ENCODE data around the gene HBG2.
"Not testable (repeated sequence)": the region's sequence is repeated elsewhere in the genome, so short reads cannot be mapped to it uniquely, and the experiment has no call there.

The HBG2 gene

DNA sequence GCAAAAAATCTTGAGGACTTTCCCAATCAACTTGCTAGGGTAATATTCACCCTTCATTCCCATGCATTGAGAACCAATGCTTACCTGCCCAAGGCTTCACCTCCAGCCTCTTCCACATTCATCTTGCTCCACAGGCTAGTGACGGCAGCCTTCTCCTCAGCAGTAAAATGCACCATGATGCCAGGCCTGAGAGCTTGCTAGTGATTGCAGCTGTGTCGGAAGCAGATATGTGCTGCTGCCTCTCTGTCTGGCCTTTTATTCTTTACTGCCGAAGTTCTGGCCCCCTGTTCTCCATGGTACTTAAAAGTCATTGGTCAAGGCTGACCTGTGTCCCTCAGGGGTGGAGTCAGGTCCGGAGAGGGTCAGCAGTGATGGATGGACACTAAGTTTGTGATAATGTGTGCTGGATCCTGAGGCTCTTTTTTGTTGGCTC is 15.2 kb upstream of the HBG2 start, which contains the start of gene HBE1:
HBE1 (minus strand) TSS at position 231 of the 433 bp plus-strand sequence; CDS start at position 176, 55 bp downstream.
- H3K27ac Mint-ChIP-seq: no peak within 1 kb of the TSS
- H3K36me3 Mint-ChIP-seq (ENCODE audit: low read depth): no peaks in the 10 kb centered on the region
- H3K4me3 Mint-ChIP-seq: no peak within 1 kb of the TSS
- no peaks in the 10 kb centered on the region for H3K4me1 Mint-ChIP-seq (ENCODE audit: low read depth)
- peaks cover 4% of the 10 kb centered on the region for H3K27me3 Mint-ChIP-seq
- no peaks in the 10 kb centered on the region for H3K9me3 Mint-ChIP-seq

GRCh38 chr11:5267033-5267563 is 12.5 kb upstream of the HBG2 start:
- H3K27ac Mint-ChIP-seq: no peak overlapping the region
- no peaks in the 10 kb centered on the region for H3K4me1 Mint-ChIP-seq (ENCODE audit: low read depth)
- H3K4me3 Mint-ChIP-seq: no peak overlapping the region
- peaks cover 4% of the 10 kb centered on the region for H3K27me3 Mint-ChIP-seq
- no peaks in the 10 kb centered on the region for H3K36me3 Mint-ChIP-seq (ENCODE audit: low read depth)
- no peaks in the 10 kb centered on the region for H3K9me3 Mint-ChIP-seq

DNA sequence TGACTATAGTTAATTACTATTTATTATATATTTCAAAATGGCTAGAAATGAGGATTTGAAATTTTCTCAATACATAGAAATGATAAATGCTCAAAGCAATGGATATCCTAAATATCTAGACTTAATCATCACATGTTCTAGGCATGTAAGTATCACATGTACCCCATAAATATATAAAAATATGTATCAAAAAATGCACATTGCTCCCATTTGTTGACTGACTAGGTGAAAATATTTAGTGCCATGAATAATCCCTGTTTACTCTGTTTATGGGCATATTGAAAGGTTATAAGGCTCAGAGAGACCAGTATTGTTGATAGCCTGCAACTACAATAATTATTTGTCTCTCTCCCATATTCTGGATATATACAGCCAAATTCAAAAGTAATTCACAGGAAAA is 12.0 kb upstream of the HBG2 start:
- Mint-ChIP-seq H3K4me1 (ENCODE audit: low read depth) (no peaks in the 10 kb centered on the region), H3K36me3 (ENCODE audit: low read depth) (no peaks in the 10 kb centered on the region), H3K9me3 (no peaks in the 10 kb centered on the region), H3K27me3 (peaks cover 4% of the 10 kb centered on the region), H3K4me3 (no peak overlapping the region), H3K27ac (no peak overlapping the region)

DNA sequence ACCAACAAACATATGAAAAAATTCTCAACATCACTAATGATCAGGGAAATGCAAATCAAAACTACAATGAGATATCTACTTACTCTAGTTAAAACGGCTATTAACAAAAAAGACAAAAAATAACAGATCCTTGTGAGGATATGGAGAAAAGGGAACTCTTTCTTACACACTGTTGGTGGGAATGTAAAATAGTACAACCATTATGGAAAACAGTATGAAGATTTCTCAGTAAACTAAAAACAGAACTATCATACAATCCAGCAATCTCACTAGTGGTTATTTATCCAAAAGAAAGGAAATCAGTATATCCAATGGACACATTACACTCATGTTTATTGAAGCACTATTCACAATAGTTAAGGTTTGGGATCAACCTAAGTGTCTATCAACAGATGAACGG is 11.3 kb upstream of the HBG2 start:
- Mint-ChIP-seq H3K27me3 (peaks cover 4% of the 10 kb centered on the region), H3K9me3 (no peaks in the 10 kb centered on the region), H3K27ac (no peak overlapping the region), H3K4me3 (no peak overlapping the region), H3K36me3 (ENCODE audit: low read depth) (no peaks in the 10 kb centered on the region), H3K4me1 (ENCODE audit: low read depth) (no peaks in the 10 kb centered on the region)

DNA sequence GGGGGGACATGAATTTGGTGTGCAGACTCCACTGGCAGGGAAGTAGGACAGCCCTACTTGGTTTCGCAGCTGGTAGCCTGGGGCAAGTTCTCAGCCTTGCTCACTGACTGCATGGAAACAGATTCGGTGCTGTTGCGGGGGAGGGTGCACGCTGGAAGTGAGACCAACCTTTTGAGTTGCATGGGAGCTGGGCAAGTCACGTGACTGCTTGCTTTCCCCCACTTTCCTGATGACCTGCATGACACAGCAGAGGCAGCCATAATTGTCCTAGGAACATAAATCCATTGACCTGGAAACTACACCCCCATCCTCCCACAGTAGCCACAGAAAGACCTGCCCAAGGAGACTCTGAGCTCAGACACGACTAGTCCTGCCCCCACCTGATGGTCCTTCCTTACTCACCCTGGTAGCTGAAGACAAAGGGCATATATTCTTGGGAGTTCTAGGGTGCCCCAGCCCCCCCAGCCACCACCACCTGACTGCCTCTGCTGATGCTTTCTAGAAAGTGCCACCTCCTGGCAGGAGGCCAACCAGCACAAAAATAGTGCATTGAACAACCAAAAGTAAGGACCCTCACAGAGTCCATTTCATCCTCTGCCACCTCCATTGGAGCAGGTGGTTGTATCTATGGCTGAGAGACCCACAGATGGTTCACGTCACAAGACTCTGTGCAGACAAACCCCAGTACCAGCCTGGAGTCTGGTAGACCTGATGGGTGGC is 4.1 kb upstream of the HBG2 start:
- H3K36me3 Mint-ChIP-seq (ENCODE audit: low read depth): no peaks in the 10 kb centered on the region
- peaks cover 6% of the 10 kb centered on the region for H3K27me3 Mint-ChIP-seq
- no peak overlapping the region for H3K27ac Mint-ChIP-seq
- peaks cover 16% of the 10 kb centered on the region for H3K9me3 Mint-ChIP-seq
- H3K4me3 Mint-ChIP-seq: no peak overlapping the region
- H3K4me1 Mint-ChIP-seq (ENCODE audit: low read depth): no peaks in the 10 kb centered on the region

DNA sequence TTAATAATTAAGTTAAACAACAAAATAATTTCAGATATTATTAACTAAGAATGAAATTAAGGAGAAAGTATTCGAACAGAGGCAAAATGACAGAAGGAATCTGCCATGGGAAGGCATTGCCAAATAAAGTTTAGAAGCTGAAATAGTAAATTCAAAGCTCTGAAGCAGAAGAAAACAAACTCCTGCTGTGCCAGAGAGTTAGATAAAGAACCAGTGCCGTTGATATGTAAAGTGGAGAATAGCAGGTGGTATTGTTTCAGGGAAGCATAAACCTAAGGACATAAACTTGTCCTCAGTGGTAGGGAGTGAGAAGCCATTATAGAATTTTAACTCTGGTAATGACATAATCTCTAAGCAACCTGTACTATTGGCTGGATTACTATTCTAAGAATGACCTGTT is 2.7 kb upstream of the HBG2 start:
- peaks cover 6% of the 10 kb centered on the region for H3K27me3 Mint-ChIP-seq
- no peak overlapping the region for H3K27ac Mint-ChIP-seq
- H3K4me3 Mint-ChIP-seq: no peak overlapping the region
- H3K9me3 Mint-ChIP-seq: peaks cover 16% of the 10 kb centered on the region
- no peaks in the 10 kb centered on the region for H3K4me1 Mint-ChIP-seq (ENCODE audit: low read depth)
- no peaks in the 10 kb centered on the region for H3K36me3 Mint-ChIP-seq (ENCODE audit: low read depth)

DNA sequence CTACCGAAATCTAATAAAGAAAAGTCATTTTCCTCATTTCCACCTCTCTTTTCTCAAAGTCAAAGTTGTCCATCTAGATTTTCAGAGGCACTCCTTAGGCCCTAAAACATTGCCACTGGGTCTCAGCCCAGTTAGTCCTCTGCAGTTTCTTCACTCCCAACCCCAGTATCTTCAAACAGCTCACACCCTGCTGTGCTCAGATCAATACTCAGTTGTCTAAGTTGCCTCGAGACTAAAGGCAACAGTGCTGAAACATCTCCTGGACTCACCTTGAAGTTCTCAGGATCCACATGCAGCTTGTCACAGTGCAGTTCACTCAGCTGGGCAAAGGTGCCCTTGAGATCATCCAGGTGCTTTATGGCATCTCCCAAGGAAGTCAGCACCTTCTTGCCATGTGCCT is 558 bp downstream of the HBG2 start:
- H3K27me3 Mint-ChIP-seq; H3K9me3 Mint-ChIP-seq; H3K4me3 Mint-ChIP-seq; H3K36me3 Mint-ChIP-seq (ENCODE audit: low read depth); H3K27ac Mint-ChIP-seq; H3K4me1 Mint-ChIP-seq (ENCODE audit: low read depth): not testable (repeated sequence)

- H3K4me3 Mint-ChIP-seq; H3K27ac Mint-ChIP-seq; H3K27me3 Mint-ChIP-seq; H3K4me1 Mint-ChIP-seq (ENCODE audit: low read depth); H3K9me3 Mint-ChIP-seq; H3K36me3 Mint-ChIP-seq (ENCODE audit: low read depth): not testable (repeated sequence)
Measured at GRCh38 chr11:5253440-5253839, 1.1 kb downstream of the HBG2 start.

GRCh38 chr11:5252919-5253265 is 1.7 kb downstream of the HBG2 start:
- H3K4me1 Mint-ChIP-seq (ENCODE audit: low read depth): no peaks in the 10 kb centered on the region
- no peaks in the 10 kb centered on the region for H3K27me3 Mint-ChIP-seq
- no peak overlapping the region for H3K27ac Mint-ChIP-seq
- no peaks in the 10 kb centered on the region for H3K9me3 Mint-ChIP-seq
- no peak overlapping the region for H3K4me3 Mint-ChIP-seq
- no peaks in the 10 kb centered on the region for H3K36me3 Mint-ChIP-seq (ENCODE audit: low read depth)

GRCh38 chr11:5252192-5252918 is 2.2 kb downstream of the HBG2 start:
- Mint-ChIP-seq H3K36me3 (ENCODE audit: low read depth) (no peaks in the 10 kb centered on the region), H3K4me1 (ENCODE audit: low read depth) (no peaks in the 10 kb centered on the region), H3K4me3 (no peak overlapping the region), H3K9me3 (no peaks in the 10 kb centered on the region), H3K27me3 (no peaks in the 10 kb centered on the region), H3K27ac (no peak overlapping the region)

DNA sequence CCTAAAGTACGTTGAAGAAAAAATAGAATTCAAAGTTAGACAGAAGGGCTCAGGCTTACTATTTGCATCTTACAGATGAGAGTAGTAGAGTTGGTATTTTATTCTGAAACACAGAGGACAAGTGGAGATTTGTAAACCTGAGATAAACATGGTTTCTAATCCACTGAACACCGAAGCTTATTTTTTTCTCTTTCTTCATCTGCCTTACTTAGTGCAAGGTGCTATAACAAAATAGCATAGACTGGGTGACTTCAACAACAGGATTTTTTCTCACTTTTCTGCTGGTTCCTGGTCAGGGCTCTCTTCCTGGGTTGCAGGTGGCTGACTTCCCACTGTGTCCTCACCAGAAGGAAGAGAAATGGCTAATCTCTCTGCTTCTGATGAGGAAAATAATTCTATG is 2.8 kb downstream of the HBG2 start:
- H3K9me3 Mint-ChIP-seq: no peaks in the 10 kb centered on the region
- no peak overlapping the region for H3K4me3 Mint-ChIP-seq
- no peaks in the 10 kb centered on the region for H3K27me3 Mint-ChIP-seq
- H3K36me3 Mint-ChIP-seq (ENCODE audit: low read depth): no peaks in the 10 kb centered on the region
- H3K4me1 Mint-ChIP-seq (ENCODE audit: low read depth): no peaks in the 10 kb centered on the region
- H3K27ac Mint-ChIP-seq: no peak overlapping the region

DNA sequence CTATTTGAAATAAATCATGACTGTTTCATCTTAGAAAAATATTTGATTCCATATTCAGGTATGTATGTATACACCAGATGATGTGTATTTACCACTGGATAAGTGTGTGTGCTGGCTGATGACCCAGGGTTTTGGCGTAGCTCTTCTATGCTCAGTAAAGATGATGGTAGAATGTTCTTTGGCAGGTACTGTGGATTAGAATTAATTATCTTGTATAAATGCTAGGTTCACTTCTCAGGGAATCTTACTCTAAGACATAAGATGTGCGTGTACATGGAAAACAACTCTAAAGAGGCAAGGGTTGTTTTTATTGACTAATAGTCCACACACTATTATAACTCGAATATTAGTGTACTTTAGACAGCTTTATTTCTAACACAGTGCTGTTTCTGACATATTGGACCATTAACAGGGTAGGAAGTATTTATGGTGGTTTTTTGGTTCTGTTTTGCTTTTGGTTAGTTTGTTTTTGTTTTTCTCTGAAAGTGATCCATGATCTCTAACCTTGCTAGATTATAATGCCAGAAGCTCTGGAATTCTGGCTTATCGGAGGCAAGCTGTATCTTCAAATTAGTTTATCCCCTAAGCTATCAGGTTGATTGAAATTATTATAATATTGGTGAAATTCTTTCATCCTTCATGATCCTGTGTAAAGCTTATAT is 3.9 kb downstream of the HBG2 start:
- H3K36me3 Mint-ChIP-seq (ENCODE audit: low read depth): no peaks in the 10 kb centered on the region
- no peaks in the 10 kb centered on the region for H3K9me3 Mint-ChIP-seq
- no peak overlapping the region for H3K4me3 Mint-ChIP-seq
- no peaks in the 10 kb centered on the region for H3K27me3 Mint-ChIP-seq
- H3K27ac Mint-ChIP-seq: no peak overlapping the region
- H3K4me1 Mint-ChIP-seq (ENCODE audit: low read depth): no peaks in the 10 kb centered on the region

- H3K4me1 Mint-ChIP-seq (ENCODE audit: low read depth); H3K27ac Mint-ChIP-seq; H3K36me3 Mint-ChIP-seq (ENCODE audit: low read depth); H3K27me3 Mint-ChIP-seq; H3K4me3 Mint-ChIP-seq; H3K9me3 Mint-ChIP-seq: not testable (repeated sequence)
Measured at GRCh38 chr11:5249807-5250396, 4.7 kb downstream of the HBG2 start, which contains the start of gene HBG1. HBG1 (minus strand) TSS chr11:5249857; CDS start chr11:5249804, 53 bp downstream.

DNA sequence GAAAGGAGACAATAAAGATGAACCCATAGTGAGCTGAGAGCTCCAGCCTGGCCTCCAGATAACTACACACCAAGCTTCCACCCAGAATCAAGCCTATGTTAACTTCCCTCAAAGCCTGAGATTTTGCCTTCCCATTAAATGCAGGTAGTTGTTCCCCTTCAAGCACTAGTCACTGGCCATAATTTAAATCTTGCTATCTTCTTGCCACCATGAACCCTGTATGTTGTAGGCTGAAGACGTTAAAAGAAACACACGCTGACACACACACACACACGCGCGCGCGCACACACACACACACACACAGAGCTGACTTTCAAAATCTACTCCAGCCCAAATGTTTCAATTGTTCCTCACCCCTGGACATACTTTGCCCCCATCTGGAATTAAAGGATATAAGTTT is 6.1 kb downstream of the HBG2 start:
- not testable (repeated sequence) for H3K4me3 Mint-ChIP-seq; H3K27me3 Mint-ChIP-seq; H3K9me3 Mint-ChIP-seq; H3K4me1 Mint-ChIP-seq (ENCODE audit: low read depth); H3K36me3 Mint-ChIP-seq (ENCODE audit: low read depth); H3K27ac Mint-ChIP-seq

All from stimulated activated naive CD8-positive, alpha-beta T cell treated with anti-CD3 and anti-CD28 coated beads, Interleukin-15, Interleukin-2, amounts not matched to agents 100 ng/mL and 50 ng/mL, for 24 hours (primary cell).